ENCODE data around the gene PKM. TPM values are rescaled to one million over a fixed set of nuclear protein-coding genes. Genes with fewer than 3 reads are reported as not detected.

PKM gene
- total RNA-seq, 4 donors from 2014 or later: 307 to 392 (median 318) TPM

- Histone ChIP-seq H3K36me3 (peaks cover 0 to 69% (median 0%) of the 10 kb centered on the region in 3 donors), H3K4me1 (peaks cover 0 to 2% (median 0%) of the 10 kb centered on the region in 4 donors), H3K27me3 (no peaks in the 10 kb centered on the region), H3K4me3 (no peak overlapping the region), H3K9me3 (no peaks in the 10 kb centered on the region), H3K27ac (no peak overlapping the region)
- TF ChIP-seq POLR2A (IDR thresholded peaks at IDR 0.05) (no peak), CTCF (IDR thresholded peaks at IDR 0.05) (no peak)
- no peak for DNase-seq
Observed at GRCh38 chr15:72217216-72217615, 13.8 kb downstream of the PKM start.

GRCh38 chr15:72216079-72216478, 14.9 kb downstream of the PKM start:
- TF ChIP-seq POLR2A (IDR thresholded peaks at IDR 0.05): no peak
- no peak for TF ChIP-seq CTCF (IDR thresholded peaks at IDR 0.05)
- peaks cover 0 to 77% (median 0%) of the 10 kb centered on the region in 3 donors for H3K36me3 ChIP-seq
- no peaks in the 10 kb centered on the region for H3K4me1 ChIP-seq
- no peaks in the 10 kb centered on the region for H3K9me3 ChIP-seq
- H3K27ac ChIP-seq: no peak overlapping the region
- DNase-seq: no peak
- no peak overlapping the region for H3K4me3 ChIP-seq
- no peaks in the 10 kb centered on the region for H3K27me3 ChIP-seq

GRCh38 chr15:72207558-72208085, 23.4 kb downstream of the PKM start:
- no peak overlapping the region for H3K4me3 ChIP-seq
- no peak overlapping the region for H3K27ac ChIP-seq
- no peaks in the 10 kb centered on the region for H3K9me3 ChIP-seq
- H3K4me1 ChIP-seq: no peaks in the 10 kb centered on the region
- TF ChIP-seq POLR2A (IDR thresholded peaks at IDR 0.05) (no peak), CTCF (IDR thresholded peaks at IDR 0.05) (no peak)
- H3K27me3 ChIP-seq: no peaks in the 10 kb centered on the region
- no peak for DNase-seq
- peaks cover 0 to 98% (median 5%) of the 10 kb centered on the region in 3 donors for H3K36me3 ChIP-seq

- H3K36me3 ChIP-seq: peaks cover 0 to 98% (median 5%) of the 10 kb centered on the region in 3 donors
- no peak overlapping the region for H3K27ac ChIP-seq
- TF ChIP-seq CTCF (IDR thresholded peaks at IDR 0.05): no peak
- TF ChIP-seq POLR2A (IDR thresholded peaks at IDR 0.05): no peak
- DNase-seq: no peak
- H3K4me1 ChIP-seq: peaks cover 0 to 7% (median 0%) of the 10 kb centered on the region in 4 donors
- no peak overlapping the region for H3K4me3 ChIP-seq
- no peaks in the 10 kb centered on the region for H3K9me3 ChIP-seq
- no peaks in the 10 kb centered on the region for H3K27me3 ChIP-seq
Observed at GRCh38 chr15:72206677-72207000, 24.4 kb downstream of the PKM start.

GRCh38 chr15:72205896-72206676, 24.9 kb downstream of the PKM start:
- no peaks in the 10 kb centered on the region for H3K9me3 ChIP-seq
- H3K27me3 ChIP-seq: no peaks in the 10 kb centered on the region
- DNase-seq: no peak
- H3K4me3 ChIP-seq: no peak overlapping the region
- peaks cover 0 to 11% (median 0%) of the 10 kb centered on the region in 4 donors for H3K4me1 ChIP-seq
- TF ChIP-seq POLR2A (IDR thresholded peaks at IDR 0.05) (no peak), CTCF (IDR thresholded peaks at IDR 0.05) (no peak)
- no peak overlapping the region for H3K27ac ChIP-seq
- peaks cover 0 to 99% (median 5%) of the 10 kb centered on the region in 3 donors for H3K36me3 ChIP-seq

All from Peyer's patch (tissue), 4 donors.